ENCODE data around the gene KRT82.
"Not testable (repeated sequence)": the region's sequence is repeated elsewhere in the genome, so short reads cannot be mapped to it uniquely, and the experiment has no call there.

DNA sequence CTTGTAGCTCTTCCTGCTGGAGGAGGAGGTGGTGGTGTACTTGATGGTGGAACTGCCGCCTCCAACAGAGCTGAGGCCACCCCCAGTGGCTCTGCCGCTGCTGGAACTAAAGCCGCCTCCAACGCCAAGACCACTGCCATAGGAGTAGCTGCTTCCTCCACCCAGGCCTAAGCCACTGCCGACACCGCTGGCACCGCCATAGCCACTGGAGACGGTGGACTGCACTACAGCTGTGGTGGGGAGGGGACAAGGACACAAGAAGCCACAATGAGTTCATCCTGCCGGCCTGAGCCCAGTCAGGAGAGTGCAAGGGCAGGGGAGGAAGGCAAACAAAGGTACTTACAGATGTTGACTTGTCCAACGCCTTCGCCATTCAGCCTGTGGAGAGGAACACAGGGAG lies 41.1 kb upstream of the KRT82 start:
- not testable (repeated sequence) for TF ChIP-seq REST (IDR thresholded peaks at IDR 0.05); NPAS2 (CRISPR knock-in tag; IDR thresholded peaks at IDR 0.05; ENCODE audit: borderline replicate concordance); ZFP36 (IDR thresholded peaks at IDR 0.05; ENCODE audit: borderline replicate concordance, partially characterized antibody); BHLHE40 (IDR thresholded peaks at IDR 0.05; ENCODE audit: low read depth, low read length); MYC (IDR thresholded peaks at IDR 0.05; ENCODE audit: borderline replicate concordance, low read length); POLR2A (IDR thresholded peaks at IDR 0.05; ENCODE audit: low read length); TFCP2L1 (CRISPR knock-in tag; IDR thresholded peaks at IDR 0.05); CTCF (IDR thresholded peaks at IDR 0.05); BCL3 (IDR thresholded peaks at IDR 0.05); MAX (IDR thresholded peaks at IDR 0.05)
